SH-SY5Y (cell line): ENCODE data around the gene KLHL14.
A peak's percentile ranks its signal among the peaks of the same experiment; 100 is the strongest.

Source experiments
- GATA2 ChIP-seq: IDR thresholded peaks from 2 replicates; pipeline ENCODE4 v1.6.1; 2011; ENCODE audit warnings: mild to moderate bottlenecking, low read depth, low read length
- GATA3 ChIP-seq: IDR thresholded peaks from 2 replicates; pipeline ENCODE4 v1.6.1; 2011; ENCODE audit warnings: low read depth, mild to moderate bottlenecking, low read length, moderate library complexity

Gene KLHL14

DNA sequence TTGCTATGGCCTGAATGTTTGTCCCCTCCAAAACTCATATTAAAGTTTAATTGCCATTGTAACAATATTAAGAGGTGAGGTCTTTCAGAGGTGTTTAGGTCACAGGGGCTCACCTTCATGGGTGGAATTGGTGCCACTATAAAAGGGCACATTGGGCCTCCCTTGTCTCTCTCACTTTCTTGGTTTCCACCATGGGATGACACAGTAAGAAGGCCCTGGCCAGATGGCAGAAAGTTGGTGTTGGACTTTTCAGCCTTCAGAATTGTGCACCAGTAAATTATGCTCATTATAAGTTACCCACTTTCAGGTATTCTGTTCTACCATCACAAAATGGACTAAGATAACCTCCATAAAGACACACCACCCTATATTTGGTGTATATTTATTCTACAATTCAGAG is 102.1 kb downstream of the KLHL14 start:
- TF ChIP-seq GATA2: no peak
- TF ChIP-seq GATA3: no peak

GRCh38 chr18:32669549-32670165 is 103.2 kb downstream of the KLHL14 start:
- TF ChIP-seq GATA3 (no peak), GATA2 (no peak)

- TF ChIP-seq GATA2 (no peak), GATA3 (no peak)
These were observed 103.9 kb downstream of the KLHL14 start for GRCh38 chr18:32668956-32669355.

DNA sequence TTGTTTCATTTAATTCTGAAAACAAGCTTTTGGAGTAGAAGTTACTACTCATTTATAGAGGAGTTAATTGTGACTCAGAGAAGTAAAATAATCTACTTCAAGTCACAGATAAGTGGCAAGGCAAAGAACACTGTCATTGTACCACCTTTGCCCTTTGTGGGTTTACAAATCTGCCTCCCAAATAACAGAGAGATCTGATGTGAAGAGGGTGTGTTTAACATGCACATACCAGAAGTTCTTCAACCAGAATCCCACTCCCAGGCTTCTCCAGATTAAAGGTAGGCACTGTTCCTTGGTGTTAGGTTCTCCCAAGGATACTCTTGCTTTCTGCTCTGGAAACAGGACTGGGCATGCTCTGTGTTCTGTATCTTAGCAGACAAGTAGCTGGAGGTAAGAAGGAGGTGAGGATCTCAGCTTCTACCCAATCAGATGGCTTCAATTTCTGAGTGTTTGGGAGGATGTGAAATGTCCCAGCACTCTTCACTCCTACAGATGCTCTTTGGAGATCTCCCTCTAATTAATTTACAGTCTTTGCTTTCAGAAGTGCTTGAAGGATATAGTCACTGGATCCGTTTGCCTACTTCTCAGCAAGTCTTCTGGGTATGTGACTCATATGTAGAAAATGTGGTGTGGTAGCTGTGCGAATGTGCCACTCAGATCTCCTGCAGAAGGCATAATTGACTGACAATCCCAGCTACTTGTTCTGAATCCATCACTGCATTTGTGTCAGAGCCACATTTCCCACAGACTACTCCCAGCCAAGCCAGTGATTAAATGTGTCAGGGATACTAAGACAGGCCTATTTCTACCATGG is 111.1 kb downstream of the KLHL14 start:
- TF ChIP-seq GATA2 (no peak), GATA3 (no peak)

GRCh38 chr18:32637226-32637625 is 135.6 kb downstream of the KLHL14 start:
- TF ChIP-seq GATA2: no peak
- TF ChIP-seq GATA3: no peak

GRCh38 chr18:32634876-32635431 is 137.9 kb downstream of the KLHL14 start:
- no peak for TF ChIP-seq GATA3
- TF ChIP-seq GATA2: no peak

- no peak for TF ChIP-seq GATA2
These were observed 142.7 kb downstream of the KLHL14 start for GRCh38 chr18:32629981-32630700.

- TF ChIP-seq GATA3 (no peak), GATA2 (no peak)
These were observed 143.5 kb downstream of the KLHL14 start for GRCh38 chr18:32629292-32629691.

- TF ChIP-seq GATA2: peak; percentile 56; the same call in 1 of the 2 replicates
- no peak for TF ChIP-seq GATA3
These were observed 148.6 kb downstream of the KLHL14 start for GRCh38 chr18:32624182-32624723.

- TF ChIP-seq GATA2 (no peak), GATA3 (no peak)
These were observed 149.3 kb downstream of the KLHL14 start for GRCh38 chr18:32623563-32623962.
